Measurements from ENCODE around the gene ITPRIP. TPM values are rescaled to one million over a fixed set of nuclear protein-coding genes. Genes with fewer than 3 reads are reported as not detected.

ITPRIP gene
- total RNA-seq, 2 donors from 2014 or later: 5.9 to 9.6 TPM

DNA sequence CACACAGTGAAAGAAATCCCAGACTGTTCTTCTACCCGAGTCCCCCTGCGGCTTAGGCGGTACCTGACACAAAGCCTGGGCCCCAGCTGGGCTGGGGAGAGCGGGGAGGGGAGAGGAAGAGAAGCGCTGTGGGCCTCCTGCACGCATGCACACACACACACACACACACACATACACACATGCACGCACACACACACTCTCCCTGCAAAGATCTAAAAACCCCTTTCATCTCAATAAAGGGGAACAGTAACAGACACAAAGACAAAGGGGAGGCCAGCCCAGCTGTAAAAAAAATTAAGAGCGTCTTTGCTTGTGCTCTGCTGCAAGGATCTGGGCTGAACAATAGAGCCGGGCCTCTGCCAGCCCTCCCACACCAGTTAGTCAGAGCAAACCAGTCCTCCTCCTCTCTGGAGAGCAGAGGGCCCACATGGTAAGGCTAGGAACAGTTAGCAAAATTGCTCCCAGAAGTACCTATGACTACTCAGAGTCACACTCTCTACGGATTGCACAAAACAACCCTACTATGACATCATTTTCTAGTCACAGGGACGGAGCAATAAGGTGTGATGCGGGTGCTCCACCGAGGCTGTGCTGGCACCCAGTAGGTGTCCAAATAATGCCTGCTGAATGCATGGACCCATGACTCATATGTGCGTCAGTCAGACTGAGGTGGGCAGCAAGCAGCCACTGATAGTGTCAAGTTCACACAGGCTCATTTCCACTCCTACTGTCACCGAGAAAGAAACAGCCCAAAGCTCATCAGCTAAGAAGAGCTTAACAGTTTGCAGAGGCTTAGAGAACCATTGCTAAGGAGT is 9.2 kb downstream of the ITPRIP start:
- no peaks in the 10 kb centered on the region for H3K9me3 ChIP-seq
- H3K27me3 ChIP-seq: no peaks in the 10 kb centered on the region
- no peaks in the 10 kb centered on the region for H3K36me3 ChIP-seq
- H3K4me3 ChIP-seq: no peak overlapping the region
- TF ChIP-seq CTCF (IDR thresholded peaks at IDR 0.05): no peak
- intact Hi-C loops (cut with DNase I): no loop called here
- H3K9ac ChIP-seq (ENCODE audit: low read depth in 2 of 2, low read length in 2 of 2): peak overlapping the region in 1 of 2 donors; percentile 29
- DNase-seq: no peak
- H3K4me1 ChIP-seq: peaks cover 34% of the 10 kb centered on the region
- H3K27ac ChIP-seq: peak overlapping the region; percentile 53

- H3K27ac ChIP-seq: peak overlapping the region; percentile 53
- no peak for TF ChIP-seq CTCF (IDR thresholded peaks at IDR 0.05)
- no peak for DNase-seq
- H3K9me3 ChIP-seq: no peaks in the 10 kb centered on the region
- intact Hi-C loops (cut with DNase I): no loop called here
- H3K4me1 ChIP-seq: peaks cover 34% of the 10 kb centered on the region
- peak overlapping the region in 1 of 2 donors; percentile 29 for H3K9ac ChIP-seq (ENCODE audit: low read depth in 2 of 2, low read length in 2 of 2)
- no peaks in the 10 kb centered on the region for H3K27me3 ChIP-seq
- no peaks in the 10 kb centered on the region for H3K36me3 ChIP-seq
- H3K4me3 ChIP-seq: no peak overlapping the region
These were observed 9.7 kb downstream of the ITPRIP start for GRCh38 chr10:104328646-104328895.

DNA sequence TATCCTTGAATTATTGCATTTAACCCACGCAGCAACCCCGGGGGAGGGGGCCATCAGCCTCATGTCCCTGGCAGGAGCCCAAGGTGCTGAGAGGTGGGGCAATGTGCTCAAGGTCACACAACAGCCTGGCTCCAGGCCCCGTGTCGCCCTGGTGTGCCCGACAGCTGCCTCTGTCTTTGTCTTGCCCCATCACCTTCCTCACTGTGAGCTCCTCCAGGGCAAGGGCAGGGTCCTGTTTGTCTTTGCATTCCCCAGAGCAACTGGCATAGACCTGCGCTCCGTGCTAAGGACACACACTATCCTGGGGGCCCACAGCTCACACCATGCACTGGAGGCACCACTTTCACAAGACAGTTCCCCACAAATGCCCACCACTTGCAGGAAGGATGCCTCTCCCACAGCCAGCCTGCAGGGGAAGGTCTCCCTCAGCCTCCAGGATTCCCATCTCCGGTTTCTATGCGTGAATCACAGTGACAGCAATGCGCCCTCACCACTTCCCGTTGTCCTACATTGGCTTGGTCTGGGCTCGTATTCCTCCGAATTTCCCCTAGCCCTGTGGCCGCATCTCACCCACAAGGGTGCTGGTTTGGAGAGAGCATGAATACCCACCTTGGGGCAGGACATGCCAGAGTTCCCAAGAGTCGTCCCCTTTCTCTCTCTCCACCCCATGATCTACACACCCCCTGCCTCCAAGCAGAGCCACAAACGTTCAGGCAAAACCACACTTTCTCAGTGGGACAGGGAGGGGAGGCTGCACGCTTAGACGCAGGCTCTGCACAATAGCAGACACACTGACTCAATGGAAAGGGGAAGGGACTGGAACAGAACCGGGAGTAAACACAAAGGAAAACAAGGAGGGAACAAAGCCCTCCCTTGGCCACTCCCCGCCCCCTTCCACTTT is 10.3 kb downstream of the ITPRIP start:
- Histone ChIP-seq H3K27ac (no peak overlapping the region), H3K27me3 (no peaks in the 10 kb centered on the region), H3K4me3 (no peak overlapping the region), H3K9ac (ENCODE audit: low read depth in 2 of 2, low read length in 2 of 2) (peak overlapping the region; percentile 29 to 36), H3K9me3 (no peaks in the 10 kb centered on the region), H3K36me3 (no peaks in the 10 kb centered on the region), H3K4me1 (peaks cover 34% of the 10 kb centered on the region)
- intact Hi-C loops (cut with DNase I): no loop called here
- no peak for DNase-seq
- TF ChIP-seq CTCF (IDR thresholded peaks at IDR 0.05): no peak

GRCh38 chr10:104326991-104327610 is 11.2 kb downstream of the ITPRIP start:
- Histone ChIP-seq H3K4me1 (peaks cover 34% of the 10 kb centered on the region), H3K36me3 (no peaks in the 10 kb centered on the region), H3K27ac (no peak overlapping the region), H3K9me3 (no peaks in the 10 kb centered on the region), H3K27me3 (no peaks in the 10 kb centered on the region), H3K9ac (ENCODE audit: low read depth in 2 of 2, low read length in 2 of 2) (peak overlapping the region in 1 of 2 donors; percentile 29), H3K4me3 (no peak overlapping the region)
- no peak for TF ChIP-seq CTCF (IDR thresholded peaks at IDR 0.05)
- intact Hi-C loops (cut with DNase I): no loop called here
- no peak for DNase-seq

All from colonic mucosa (tissue), 4 donors.